Measurements from ENCODE around the gene RNF115.
"Not testable (repeated sequence)": the region's sequence is repeated elsewhere in the genome, so short reads cannot be mapped to it uniquely, and the experiment has no call there.

RNF115 gene

DNA sequence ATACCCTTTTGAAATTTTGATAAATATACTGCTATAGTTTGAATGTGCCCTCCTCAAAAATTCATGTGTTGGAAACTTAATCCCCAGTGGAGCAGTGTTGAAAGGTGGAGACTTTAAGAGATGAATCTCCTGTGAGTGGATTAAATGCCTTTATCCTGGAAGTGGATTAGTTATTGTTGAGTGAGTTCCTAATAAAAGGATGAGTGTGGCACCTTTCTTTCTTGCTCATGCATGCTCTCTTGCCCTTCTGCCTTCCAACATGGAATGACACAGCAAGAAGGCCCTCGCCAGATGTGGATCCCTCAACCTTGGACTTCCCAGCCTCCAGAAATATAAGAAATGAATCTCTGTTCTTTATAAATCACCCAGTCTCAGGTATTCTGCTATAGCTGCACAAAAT lies 52.8 kb downstream of the RNF115 start:
- no peak for DNase-seq

DNA sequence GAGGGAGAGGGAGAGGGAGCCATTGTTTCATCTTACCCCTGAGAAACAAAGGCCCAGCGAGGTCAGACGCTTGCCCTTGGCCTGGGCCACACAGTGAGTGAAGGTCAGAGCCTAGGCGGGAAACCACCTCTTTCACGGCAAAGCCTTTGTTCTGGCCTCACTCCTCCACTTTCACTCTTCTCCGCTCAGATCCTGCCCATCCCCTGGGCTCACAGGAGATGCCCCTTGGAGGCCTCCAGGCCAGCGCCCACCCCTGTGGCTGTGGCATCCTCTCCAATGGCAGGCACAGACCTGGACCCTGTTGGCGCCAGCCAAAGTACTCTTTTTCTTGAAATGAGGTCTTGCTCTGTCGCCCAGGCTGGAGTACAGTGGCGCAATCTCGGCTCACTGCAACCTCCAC lies 55.9 kb downstream of the RNF115 start:
- DNase-seq, result not testable (repeated sequence)

DNA sequence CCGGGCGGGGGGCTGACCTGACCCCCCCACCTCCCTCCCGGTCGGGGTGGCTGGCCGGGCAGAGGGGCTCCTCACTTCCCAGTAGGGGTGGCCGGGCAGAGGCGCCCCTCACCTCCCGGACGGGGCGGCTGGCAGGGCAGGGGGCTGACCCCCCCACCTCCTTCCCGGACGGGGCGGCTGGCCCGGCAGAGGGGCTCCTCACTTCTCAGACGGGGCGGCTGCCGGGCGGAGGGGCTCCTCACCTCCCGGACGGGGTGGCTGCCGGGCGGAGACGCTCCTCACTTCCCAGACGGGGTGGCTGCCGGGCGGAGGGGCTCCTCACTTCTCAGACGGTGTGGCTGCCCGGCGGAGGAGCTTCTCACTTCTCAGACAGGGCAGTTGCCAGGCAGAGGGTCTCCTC lies 57.0 kb downstream of the RNF115 start:
- not testable (repeated sequence) for DNase-seq

DNA sequence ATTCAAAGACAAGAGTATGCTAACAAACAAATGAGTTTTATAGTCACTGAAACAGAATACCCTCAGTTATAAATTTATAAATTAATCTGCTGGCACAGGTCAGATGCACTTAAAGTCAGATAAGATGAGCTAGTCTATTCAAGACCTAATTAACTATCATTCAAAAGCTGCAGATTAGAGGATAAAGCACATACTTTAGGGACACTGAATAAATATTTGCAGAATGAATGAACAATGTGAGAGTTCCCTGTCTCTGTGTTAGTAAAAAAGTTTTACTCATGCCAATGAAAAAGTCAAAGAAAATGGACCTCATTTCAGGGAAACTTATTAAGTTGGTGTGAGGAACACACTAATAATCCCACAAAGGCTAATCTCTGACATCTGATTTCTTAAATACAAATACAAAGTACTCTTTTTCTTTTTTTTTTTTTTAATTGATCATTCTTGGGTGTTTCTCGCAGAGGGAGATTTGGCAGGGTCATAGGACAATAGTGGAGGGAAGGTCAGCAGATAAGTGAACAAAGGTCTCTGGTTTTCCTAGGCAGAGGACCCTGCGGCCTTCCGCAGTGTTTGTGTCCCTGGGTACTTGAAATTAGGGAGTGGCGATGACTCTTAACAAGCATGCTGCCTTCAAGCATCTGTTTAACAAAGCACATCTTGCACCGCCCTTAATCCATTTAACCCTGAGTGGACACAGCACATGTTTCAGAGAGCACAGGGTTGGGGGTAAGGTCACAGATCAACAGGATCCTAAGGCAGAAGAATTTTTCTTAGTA lies 58.1 kb downstream of the RNF115 start:
- not testable (repeated sequence) for DNase-seq

- DNase-seq, result not testable (repeated sequence)
Measured at GRCh38 chr1:145765127-145765526, 58.8 kb downstream of the RNF115 start.

- not testable (repeated sequence) for DNase-seq
Measured at GRCh38 chr1:145764231-145764940, 59.5 kb downstream of the RNF115 start.

DNA sequence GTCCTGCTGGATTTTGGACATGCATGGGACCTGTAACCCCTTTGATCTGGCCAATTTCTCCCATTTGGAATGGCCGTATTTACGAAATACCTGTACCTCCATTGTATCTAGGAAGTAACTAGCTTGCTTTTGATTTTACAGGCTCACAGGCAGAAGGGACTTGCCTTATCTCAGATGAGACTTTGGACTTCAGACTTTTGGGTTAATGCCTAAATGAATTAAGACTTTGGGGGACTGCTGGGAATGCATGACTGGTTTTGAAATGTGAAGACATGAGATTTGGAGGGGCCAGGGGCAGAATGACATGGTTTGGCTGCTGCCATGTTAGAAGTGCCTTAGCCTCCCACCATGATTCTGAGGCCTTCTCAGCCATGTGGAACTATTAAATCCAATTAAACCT lies 61.9 kb downstream of the RNF115 start:
- not testable (repeated sequence) for DNase-seq

DNA sequence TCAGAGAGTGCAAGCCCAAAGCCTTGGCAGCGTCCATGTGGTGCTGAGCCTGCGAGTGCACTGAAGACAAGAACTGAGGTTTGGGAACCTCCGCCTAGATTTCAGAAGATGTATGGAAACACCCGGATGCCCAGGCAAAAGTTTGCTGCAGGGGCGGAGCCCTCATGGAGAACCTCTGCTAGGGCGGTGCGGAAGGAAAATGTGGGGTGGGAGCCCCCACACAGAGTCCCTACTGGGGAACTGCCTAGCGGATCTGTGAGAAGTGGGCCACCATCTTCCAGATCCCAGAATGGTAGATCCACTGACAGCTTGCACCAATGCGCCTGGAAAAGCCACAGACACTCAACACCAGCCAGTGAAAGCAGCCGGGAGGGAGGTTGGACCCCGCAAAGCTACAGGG lies 62.4 kb downstream of the RNF115 start:
- not testable (repeated sequence) for DNase-seq

- DNase-seq, result not testable (repeated sequence)
Measured at GRCh38 chr1:145760395-145760949, 63.4 kb downstream of the RNF115 start.

DNA sequence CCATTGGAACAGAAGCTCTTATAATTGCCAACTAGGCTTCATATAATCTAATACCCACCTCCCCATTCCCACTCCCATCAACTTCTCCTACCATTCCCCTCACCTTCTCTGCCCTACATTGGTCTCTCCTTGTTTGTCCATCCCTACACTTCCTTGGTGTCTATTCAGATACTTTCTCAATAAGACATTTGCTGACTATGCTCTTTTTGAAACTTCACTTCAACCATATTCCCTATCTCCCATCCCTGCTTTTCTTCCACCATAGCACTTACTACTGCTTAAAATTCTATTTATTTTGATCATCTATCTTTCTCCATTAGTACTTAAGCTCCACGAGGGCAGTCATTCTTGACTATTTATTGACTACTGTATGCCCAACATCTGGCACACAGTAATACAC lies 64.2 kb downstream of the RNF115 start:
- no peak for DNase-seq

GRCh38 chr1:145758575-145758974 lies 65.3 kb downstream of the RNF115 start:
- DNase-seq, result no peak

- DNase-seq, result no peak
Measured at GRCh38 chr1:145758116-145758515, 65.8 kb downstream of the RNF115 start.

DNA sequence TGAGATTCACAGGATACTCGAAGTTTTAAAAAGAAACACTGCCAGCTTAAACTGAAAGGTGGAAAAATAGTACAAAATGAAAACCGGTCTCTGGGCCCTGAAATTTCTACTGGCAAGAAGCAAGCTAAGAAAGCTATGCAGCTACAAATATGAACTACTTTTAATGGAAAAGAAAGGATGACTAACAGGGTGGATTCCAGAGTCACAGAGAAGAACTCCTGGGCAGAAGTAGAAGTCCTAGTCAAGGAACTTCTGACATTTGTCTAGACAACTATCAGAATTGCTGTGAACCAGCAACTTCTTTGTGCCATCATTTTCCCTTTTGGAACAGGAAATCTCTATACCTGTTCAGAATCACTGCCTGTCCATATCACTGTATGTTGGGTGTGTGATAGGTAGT lies 66.5 kb downstream of the RNF115 start:
- DNase-seq, result no peak

- DNase-seq, result no peak
Measured at GRCh38 chr1:145751491-145752037, 72.3 kb downstream of the RNF115 start.

GRCh38 chr1:145750426-145750825 lies 73.5 kb downstream of the RNF115 start:
- DNase-seq, result no peak

DNA sequence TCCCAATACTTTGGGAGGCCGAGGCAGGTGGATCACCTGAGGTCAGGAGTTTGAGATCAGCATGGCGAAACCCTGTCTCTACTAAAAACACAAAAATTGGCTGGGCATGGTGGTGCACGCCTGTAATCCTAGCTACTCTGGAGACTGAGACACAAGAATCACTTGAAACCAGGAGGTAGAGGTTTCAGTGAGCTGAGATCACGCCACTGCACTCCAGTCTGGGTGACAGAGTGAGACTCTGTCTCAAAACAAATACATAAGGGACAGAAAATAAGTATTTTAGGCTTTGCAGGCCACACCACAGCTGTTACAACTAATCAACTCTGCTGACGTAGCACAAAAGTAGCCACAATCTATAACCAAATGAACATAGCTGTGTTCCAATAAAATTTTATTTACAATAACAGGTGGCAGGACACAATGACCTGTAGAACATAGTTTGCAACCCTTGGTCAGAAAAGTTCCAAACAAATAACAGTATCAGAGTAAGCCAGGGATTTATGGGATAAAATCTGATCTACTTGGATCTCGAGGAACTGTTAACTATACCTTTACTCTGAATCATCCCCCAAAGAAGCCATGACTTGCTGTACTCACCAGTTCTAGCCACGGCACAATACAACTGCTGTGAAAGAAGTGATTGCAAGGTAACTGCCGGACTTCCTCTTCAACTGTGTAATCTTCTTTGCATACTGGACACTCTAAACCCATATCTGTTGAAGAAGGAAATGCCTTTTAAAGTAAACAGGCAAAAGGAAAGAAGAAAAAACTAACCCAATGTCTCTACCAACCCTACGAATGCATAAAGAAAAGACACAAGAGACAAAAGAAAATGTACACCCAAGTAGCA lies 76.3 kb downstream of the RNF115 start:
- no peak for DNase-seq

DNA sequence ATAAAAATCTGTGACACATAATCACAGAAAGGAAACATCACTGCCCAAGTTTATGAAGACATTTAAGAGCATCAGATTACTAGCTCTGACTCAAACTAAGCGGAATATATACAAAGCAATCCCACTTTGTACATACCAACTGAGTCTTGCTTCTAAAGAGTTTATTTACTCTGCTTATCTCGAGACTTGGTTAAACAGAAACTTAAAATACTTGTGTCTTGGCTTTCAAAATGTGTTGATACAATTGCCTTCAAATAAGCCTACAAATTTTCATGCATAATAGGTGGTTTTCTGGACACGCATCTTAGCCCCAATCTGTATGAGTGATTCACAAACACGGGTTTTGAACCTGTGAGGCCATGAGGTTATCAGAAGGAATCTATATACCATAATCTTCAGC lies 83.6 kb downstream of the RNF115 start:
- no peak for DNase-seq

DNA sequence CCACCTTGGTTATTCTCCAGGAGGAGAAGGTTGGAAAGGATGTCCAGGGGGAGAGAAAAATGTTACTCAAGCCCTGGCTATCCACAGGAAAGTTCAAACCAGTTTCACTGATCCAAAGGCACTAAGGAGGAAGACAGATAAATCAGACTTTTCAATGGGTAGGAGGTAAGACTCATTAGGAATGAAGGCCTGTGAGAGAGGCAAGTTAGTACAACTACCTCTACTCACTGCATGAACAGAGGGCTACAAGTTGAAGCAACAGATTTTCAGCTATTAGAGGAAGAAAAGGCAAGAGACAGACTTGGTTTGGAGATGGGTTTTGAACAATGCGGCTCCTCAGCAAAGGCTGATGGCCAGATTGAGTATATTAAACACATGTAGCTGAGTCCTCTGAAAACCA lies 87.7 kb downstream of the RNF115 start:
- DNase-seq, result no peak

DNA sequence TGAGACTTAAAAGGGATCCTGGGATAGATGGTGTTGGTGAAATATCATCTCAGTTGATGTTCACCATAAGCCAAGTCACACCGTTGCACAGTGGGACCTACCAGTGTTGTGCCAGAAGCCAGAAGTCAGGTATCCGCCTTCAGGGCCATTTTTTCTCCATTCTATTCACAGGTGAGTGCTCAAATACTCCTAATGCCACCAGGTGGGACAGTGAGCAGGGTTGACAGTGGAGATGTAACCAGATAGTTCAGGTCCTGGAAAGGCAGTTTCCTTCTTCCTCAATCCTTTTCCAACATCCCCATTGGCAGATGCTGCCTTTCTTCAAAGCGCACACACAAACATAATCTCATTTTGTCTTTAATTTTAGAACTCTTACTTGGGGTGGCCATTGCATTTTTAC lies 93.0 kb downstream of the RNF115 start:
- no peak for DNase-seq

DNA sequence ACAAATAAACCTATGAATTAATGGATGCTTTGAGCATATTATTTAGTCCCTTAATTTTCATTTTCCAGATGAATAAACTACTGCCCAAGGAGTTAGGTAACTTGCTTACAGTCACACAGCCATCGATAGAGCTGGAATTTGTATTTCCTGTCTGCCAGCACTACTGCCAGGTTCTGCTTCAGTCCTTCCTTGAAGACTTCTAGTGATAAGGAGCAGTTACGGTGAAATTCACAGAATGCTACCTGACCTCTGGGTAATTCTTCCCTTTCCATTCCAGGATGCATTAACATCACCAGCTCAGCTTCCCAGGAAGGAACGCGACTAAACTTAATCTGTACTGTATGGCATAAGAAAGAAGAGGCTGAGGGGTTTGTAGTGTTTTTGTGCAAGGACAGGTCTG lies 93.4 kb downstream of the RNF115 start:
- DNase-seq, result no peak

GRCh38 chr1:145729666-145730436 lies 94.0 kb downstream of the RNF115 start:
- no peak for DNase-seq

GRCh38 chr1:145729196-145729595 lies 94.7 kb downstream of the RNF115 start:
- DNase-seq, result no peak

Data from CD4-positive, alpha-beta T cell treated with Interferon gamma for 1 hour (primary cell).